Astrocyte of the cerebellum (primary cell): ENCODE results near the gene ACOT2.
"Not testable (repeated sequence)": the region's sequence is repeated elsewhere in the genome, so short reads cannot be mapped to it uniquely, and the experiment has no call there.

ENCODE experiments used
- DNase-seq: peaks from one replicate; pipeline ENCODE4 v3.0.0-alpha.2; 2011; ENCODE audit warnings: low read depth
- H3K4me3 ChIP-seq: 2 replicates; pipeline ENCODE4 v1.5.1; 2011; ENCODE audit warnings: mild to moderate bottlenecking, low read depth, low read length, moderate library complexity
- in situ Hi-C: cut with HindIII; loops from 2 replicates; pipeline ENCODE4 v1.10.0; 2017; ENCODE audit warnings: low sequenced_read_pairs
- TF ChIP-seq, protein P1 (sequence below): IDR thresholded peaks from 2 replicates; pipeline ENCODE4 v1.5.1; 2012; ENCODE audit warnings: low read length, low read depth, moderate library complexity, mild to moderate bottlenecking; ENCODE audit errors: missing control alignments

The ACOT2 gene

DNA sequence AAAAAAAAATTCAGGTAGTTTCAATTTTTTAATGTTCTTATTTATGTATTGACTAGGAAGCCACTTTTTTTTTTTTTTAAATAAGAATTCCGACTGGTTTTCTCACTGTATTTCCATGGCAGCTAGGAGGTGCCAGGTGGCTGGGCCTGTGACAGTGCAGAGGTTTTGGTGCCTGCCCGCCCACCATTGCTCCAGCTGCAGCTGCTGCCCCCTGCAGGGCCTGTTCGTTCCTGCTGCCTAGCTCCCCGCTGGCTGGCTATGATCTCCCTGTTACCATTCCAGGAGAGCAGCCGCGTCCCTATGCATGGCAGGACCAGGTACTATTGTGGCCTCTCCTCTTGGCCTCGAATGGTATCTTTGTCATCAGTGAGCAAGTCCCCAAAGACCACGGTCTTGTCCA is 1.9 kb downstream of the ACOT2 start:
- DNase-seq, in situ Hi-C loops, H3K4me3 ChIP-seq: not testable (repeated sequence)
- TF ChIP-seq, protein P1, sequence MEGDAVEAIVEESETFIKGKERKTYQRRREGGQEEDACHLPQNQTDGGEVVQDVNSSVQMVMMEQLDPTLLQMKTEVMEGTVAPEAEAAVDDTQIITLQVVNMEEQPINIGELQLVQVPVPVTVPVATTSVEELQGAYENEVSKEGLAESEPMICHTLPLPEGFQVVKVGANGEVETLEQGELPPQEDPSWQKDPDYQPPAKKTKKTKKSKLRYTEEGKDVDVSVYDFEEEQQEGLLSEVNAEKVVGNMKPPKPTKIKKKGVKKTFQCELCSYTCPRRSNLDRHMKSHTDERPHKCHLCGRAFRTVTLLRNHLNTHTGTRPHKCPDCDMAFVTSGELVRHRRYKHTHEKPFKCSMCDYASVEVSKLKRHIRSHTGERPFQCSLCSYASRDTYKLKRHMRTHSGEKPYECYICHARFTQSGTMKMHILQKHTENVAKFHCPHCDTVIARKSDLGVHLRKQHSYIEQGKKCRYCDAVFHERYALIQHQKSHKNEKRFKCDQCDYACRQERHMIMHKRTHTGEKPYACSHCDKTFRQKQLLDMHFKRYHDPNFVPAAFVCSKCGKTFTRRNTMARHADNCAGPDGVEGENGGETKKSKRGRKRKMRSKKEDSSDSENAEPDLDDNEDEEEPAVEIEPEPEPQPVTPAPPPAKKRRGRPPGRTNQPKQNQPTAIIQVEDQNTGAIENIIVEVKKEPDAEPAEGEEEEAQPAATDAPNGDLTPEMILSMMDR: peak; percentile 62

DNA sequence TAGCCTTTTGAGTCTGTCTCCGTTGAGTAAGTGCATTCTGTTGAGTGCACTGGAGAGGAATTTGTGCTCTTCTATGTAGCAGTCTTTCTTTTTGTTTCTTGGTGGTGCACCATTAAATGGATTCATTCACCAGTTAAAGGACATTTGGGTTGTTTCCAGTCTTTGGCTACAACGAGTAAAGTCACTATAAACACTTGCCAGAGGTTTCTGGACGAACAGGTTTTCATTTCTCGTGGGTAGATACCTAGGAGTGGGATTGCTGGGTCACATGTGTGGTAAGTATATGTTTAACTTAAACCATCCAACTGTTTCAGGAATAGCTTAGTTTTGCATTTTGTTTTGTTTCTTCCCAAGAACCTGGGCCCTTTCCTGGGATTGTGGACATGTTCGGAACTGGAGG is 4.0 kb downstream of the ACOT2 start:
- in situ Hi-C loops, DNase-seq, H3K4me3 ChIP-seq: not testable (repeated sequence)

DNA sequence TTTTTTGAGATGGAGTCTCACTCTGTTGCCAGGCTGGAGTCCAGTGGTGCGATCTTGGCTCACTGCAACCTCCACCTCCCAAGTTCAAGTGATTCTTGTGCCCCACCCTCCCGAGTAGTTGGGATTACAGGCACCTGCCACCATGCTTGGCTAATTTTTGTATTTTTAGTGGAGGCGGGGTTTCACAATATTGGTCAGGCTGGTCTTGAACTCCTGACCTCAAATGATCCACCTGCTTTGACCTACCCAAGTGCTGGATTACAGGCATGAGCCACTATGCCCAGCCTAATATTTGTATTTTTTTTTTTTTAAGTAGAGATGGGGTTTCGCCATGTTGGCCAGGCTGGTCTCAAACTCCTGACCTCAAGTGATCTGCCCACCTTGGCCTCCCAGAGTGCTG is 4.7 kb downstream of the ACOT2 start:
- in situ Hi-C loops, DNase-seq, H3K4me3 ChIP-seq: not testable (repeated sequence)

DNA sequence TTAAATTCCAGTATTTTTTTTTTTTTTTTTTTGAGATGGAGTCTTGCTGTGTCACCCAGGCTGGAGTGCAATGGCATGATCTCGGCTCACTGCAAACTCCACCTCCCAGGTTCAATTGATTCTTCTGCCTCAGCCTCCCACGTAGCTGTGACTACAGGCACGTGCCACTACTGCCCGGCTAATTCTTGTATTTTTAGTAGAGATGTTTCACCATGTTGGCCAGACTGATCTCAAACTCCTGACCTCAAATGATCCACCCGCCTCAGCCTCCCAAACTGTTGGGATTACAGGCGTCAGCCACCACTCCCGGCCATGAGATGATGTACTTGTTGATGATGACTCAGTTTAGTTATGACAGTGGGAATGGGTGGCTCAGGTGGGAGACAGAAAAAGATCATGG is 5.2 kb downstream of the ACOT2 start:
- H3K4me3 ChIP-seq, in situ Hi-C loops, DNase-seq: not testable (repeated sequence)

DNA sequence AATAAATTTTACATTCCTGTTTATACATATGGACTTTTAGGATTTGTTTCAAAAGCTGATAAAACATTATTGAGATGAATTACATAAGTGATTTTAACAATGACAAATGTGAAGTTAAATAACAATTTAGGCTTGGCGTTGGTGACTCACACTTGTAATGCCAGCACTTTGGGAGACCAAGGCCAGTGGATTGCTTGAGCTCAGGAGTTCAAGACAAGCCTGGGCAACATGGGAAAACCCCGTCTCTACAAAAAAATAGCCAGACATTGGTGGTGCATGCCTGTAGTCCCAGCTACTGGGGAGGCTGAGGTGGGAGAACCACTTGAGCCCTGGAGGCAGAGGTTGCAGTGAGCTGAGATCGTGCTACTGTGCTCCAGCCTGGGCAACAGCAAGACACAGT is 7.4 kb downstream of the ACOT2 start:
- no peak overlapping the region for H3K4me3 ChIP-seq
- in situ Hi-C loops: no loop called here
- DNase-seq: no peak
- TF ChIP-seq, protein P1: no peak

DNA sequence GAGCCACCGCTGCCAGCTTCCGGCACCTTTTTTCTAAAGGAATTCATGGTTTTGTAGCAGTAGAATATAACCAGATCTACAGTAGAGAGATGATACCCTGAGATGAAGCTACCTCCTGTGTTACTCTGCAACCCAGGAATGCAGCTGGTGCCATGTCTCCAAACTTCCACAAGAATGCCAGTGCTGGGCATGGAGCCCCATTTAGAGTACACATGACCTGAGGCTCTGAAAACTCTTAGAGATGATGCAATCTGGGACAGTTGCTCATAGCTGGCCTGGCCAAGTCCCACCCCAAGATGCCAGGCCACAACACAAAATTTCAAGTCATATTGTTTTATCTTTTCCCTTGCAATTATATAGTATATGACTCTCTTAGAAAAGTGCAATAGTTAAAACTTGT is 8.2 kb downstream of the ACOT2 start:
- H3K4me3 ChIP-seq, DNase-seq, in situ Hi-C loops: not testable (repeated sequence)

DNA sequence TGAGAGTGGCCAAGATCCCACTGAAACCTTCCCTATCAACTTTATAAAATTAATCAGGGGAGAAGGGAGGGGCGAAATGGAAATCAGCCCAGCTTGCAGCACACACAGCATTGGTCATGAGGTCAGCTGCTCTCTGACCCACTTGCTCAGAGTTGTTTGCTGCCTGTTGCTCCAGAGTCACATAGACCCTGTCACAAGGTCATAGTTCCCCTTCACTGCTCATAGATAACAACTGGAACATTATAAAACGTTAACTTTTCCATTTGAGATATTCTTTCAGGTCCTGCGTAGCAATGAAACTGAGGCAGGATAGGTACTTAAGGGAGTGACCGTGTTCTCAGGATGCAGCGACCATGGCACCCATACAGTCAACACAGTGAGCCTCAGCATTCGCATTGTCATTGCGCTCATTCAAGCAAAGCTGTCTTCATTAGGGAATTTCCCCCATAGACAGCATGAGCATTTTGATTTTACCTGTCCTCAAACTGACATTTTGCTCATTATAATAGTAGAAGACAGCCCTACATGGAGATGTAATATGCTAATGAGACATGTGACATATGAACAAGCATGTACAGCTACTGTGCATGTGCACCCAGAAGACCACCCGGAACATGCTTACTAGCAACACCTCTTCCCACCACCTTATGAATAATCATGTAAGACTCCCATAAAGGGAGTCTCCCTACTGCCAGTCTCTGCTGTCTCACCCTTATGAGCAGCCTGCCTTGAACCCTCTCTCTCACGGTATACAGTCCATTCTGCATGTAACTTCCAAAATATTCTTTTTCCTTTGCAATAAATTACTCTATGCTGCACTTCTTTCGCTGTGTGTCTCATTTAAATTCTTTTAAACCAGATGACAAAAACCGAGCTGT is 13.3 kb downstream of the ACOT2 start:
- in situ Hi-C loops, H3K4me3 ChIP-seq, DNase-seq: not testable (repeated sequence)

DNA sequence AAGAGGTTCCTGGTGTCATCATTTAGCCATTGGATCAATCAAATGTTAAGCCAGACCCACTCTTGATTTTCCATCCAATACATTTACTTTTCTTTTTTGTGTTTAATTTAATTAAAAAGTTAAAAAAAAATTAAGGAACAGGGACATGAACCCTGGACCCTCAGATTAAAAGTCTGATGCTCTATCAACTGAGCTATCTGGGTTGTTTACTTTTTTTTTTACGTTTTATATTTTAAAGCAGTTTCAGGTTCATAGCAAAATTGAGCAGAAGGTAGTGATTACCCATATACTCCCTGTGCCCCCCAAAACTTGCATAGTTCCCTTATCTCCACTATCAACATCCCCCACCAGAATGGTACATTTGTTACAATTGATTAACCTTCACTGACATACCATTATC is 19.7 kb downstream of the ACOT2 start:
- in situ Hi-C loops: no loop called here
- no peak overlapping the region for H3K4me3 ChIP-seq
- TF ChIP-seq, protein P1: no peak
- DNase-seq: no peak

DNA sequence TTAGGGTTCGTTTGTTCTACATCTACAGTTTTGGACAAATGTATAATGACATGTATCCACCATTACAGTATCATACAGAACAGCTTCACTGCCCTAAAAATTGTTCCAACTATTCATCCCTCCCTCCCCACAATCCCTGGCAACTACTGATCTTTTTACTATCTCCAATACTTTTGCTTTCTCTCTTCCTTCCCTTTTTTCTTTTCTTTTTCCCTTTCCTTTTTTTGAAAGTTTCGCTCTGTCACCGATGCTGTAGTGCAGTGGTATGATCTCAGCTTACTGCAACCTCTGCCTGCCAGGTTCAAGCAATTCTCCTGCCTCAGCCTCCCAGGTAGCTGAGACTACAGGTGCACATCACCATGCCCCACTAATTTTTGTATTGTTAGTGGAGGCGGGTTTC is 20.1 kb downstream of the ACOT2 start:
- in situ Hi-C loops: no loop called here
- TF ChIP-seq, protein P1: no peak
- no peak for DNase-seq
- H3K4me3 ChIP-seq: no peak overlapping the region

DNA sequence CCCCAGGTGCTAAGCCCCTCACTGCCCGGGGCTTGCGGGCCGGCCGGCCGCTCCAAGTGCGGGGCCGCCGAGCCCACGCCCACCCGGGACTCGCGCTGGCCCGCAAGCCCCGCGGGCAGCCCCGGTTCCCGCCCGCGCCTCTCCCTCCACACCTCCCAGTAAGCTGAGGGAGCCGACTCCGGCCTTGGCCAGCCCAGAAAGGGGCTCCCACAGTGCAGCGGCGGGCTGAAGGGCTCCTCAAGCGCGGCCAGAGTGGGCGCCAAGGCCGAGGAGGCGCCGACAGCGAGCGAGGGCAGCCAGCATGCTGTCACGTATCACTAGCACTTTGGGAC is 21.6 kb downstream of the ACOT2 start:
- DNase-seq, in situ Hi-C loops, H3K4me3 ChIP-seq: not testable (repeated sequence)
